ENCODE data around the gene CHD9.

Gene CHD9

DNA sequence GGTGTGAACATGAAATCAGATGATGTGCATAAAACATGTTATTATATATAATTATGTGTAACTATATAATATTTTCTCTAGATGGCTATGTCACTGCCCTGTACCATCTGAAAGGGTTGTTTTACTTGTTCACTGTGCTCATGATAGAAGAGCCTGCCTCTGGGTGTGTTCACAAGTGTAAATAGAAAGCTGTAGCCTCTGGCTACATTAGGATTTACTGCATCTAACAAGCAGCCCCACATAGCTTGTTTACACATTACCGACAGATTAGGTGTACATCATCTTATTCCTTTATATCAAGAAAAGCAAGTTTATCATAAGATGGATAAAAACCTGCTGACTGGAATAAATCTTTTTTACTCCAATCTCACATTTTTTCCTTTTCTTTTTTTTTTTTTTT, 46.1 kb downstream of the CHD9 start:
- no peak overlapping the region for H2AFZ ChIP-seq (ENCODE audit: low read length)
- TF ChIP-seq EZH2phosphoT487 (IDR thresholded peaks at IDR 0.05; ENCODE audit: low read length), result no peak
- TF ChIP-seq, protein P1, sequence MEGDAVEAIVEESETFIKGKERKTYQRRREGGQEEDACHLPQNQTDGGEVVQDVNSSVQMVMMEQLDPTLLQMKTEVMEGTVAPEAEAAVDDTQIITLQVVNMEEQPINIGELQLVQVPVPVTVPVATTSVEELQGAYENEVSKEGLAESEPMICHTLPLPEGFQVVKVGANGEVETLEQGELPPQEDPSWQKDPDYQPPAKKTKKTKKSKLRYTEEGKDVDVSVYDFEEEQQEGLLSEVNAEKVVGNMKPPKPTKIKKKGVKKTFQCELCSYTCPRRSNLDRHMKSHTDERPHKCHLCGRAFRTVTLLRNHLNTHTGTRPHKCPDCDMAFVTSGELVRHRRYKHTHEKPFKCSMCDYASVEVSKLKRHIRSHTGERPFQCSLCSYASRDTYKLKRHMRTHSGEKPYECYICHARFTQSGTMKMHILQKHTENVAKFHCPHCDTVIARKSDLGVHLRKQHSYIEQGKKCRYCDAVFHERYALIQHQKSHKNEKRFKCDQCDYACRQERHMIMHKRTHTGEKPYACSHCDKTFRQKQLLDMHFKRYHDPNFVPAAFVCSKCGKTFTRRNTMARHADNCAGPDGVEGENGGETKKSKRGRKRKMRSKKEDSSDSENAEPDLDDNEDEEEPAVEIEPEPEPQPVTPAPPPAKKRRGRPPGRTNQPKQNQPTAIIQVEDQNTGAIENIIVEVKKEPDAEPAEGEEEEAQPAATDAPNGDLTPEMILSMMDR (IDR thresholded peaks at IDR 0.05; ENCODE audit: low read length), result no peak
- TF ChIP-seq EZH2 (optimal IDR thresholded peaks at IDR 0.05; ENCODE audit: low read depth, low read length), result no peak
- no peaks in the 10 kb centered on the region for H3K27me3 ChIP-seq (replicated peaks; ENCODE audit: insufficient read depth, low read length)
- H3K9me3 ChIP-seq (replicated peaks; ENCODE audit: insufficient read depth, low read length), result no peaks in the 10 kb centered on the region
- H3K36me3 ChIP-seq (replicated peaks; ENCODE audit: insufficient read depth, low read length), result no peaks in the 10 kb centered on the region
- no peak overlapping the region for H3K4me3 ChIP-seq (ENCODE audit: low read length)
- peaks cover 21% of the 10 kb centered on the region for H3F3A ChIP-seq (ENCODE audit: insufficient read depth, low read length)
- no peak for DNase-seq
- H3K9me2 ChIP-seq (replicated peaks; ENCODE audit: insufficient read depth, low read length), result no peaks in the 10 kb centered on the region
- H3K9ac ChIP-seq (ENCODE audit: low read length), result no peak overlapping the region
- H3K4me2 ChIP-seq (ENCODE audit: low read depth, low read length), result no peak overlapping the region
- H3K27ac ChIP-seq (ENCODE audit: low read length), result no peak overlapping the region
- peaks cover 59% of the 10 kb centered on the region for H3K79me2 ChIP-seq (ENCODE audit: low read length)
- H4K20me1 ChIP-seq (ENCODE audit: insufficient read depth, low read length), result no peaks in the 10 kb centered on the region
- peaks cover 21% of the 10 kb centered on the region for H3K4me1 ChIP-seq (ENCODE audit: low read length)

DNA sequence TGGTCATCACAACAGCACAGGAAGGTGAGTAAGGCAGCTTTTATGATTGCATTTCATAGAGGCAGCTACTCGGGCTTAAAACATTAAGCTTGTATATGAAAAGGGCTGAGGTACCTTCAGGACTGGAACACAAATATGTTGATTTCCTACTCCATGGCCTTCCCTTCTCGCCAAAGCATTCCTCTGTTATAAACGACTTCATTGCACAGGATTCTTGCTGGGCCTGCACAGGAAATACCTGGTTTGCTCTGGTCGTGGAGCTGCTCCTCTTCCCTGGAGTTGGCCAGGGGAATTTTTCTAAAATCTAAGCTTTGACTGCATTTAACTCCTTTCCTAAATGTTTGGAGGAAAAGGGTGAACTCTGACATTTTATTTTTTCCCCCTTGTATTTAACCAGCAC, 49.0 kb downstream of the CHD9 start:
- Histone ChIP-seq H3K4me3 (ENCODE audit: low read length) (no peak overlapping the region), H3K9me2 (replicated peaks; ENCODE audit: insufficient read depth, low read length) (no peaks in the 10 kb centered on the region), H3K27me3 (replicated peaks; ENCODE audit: insufficient read depth, low read length) (no peaks in the 10 kb centered on the region), H3K79me2 (ENCODE audit: low read length) (peaks cover 47% of the 10 kb centered on the region), H3K9me3 (replicated peaks; ENCODE audit: insufficient read depth, low read length) (no peaks in the 10 kb centered on the region), H3F3A (ENCODE audit: insufficient read depth, low read length) (peaks cover 14% of the 10 kb centered on the region), H3K36me3 (replicated peaks; ENCODE audit: insufficient read depth, low read length) (no peaks in the 10 kb centered on the region), H4K20me1 (ENCODE audit: insufficient read depth, low read length) (no peaks in the 10 kb centered on the region), H3K4me1 (ENCODE audit: low read length) (peaks cover 8% of the 10 kb centered on the region), H2AFZ (ENCODE audit: low read length) (no peak overlapping the region), H3K9ac (ENCODE audit: low read length) (no peak overlapping the region), H3K4me2 (ENCODE audit: low read depth, low read length) (no peak overlapping the region), H3K27ac (ENCODE audit: low read length) (no peak overlapping the region)
- TF ChIP-seq, protein P1 (IDR thresholded peaks at IDR 0.05; ENCODE audit: low read length), result no peak
- TF ChIP-seq EZH2phosphoT487 (IDR thresholded peaks at IDR 0.05; ENCODE audit: low read length) (no peak), EZH2 (optimal IDR thresholded peaks at IDR 0.05; ENCODE audit: low read depth, low read length) (no peak)
- no peak for DNase-seq

DNA sequence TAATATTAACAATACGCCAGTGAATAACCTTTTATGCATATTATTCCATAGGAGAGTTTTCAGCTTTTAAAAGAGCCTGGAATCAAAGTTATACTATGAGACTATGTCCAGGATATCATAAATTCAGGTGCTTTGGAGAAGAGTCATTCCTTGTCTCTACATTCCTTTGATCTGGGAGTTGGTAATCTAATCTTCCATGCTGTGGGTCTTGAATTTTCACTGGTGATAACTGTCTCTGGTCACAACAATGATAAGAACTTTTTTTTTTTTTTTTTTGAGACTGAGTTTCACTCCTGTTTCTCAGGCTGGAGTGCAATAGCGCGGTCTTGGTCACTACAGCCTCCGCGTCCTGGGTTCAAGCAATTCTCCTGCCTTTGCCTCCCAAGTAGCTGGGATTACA, 50.8 kb downstream of the CHD9 start:
- H3K9ac ChIP-seq (ENCODE audit: low read length), result no peak overlapping the region
- H3K36me3 ChIP-seq (replicated peaks; ENCODE audit: insufficient read depth, low read length), result no peaks in the 10 kb centered on the region
- H3K27me3 ChIP-seq (replicated peaks; ENCODE audit: insufficient read depth, low read length), result no peaks in the 10 kb centered on the region
- H3K4me1 ChIP-seq (ENCODE audit: low read length), result 0 out of 2 replicates have a peak, but pooled peaks cover under 1% of the 10 kb centered on the region
- H3F3A ChIP-seq (ENCODE audit: insufficient read depth, low read length), result no peaks in the 10 kb centered on the region
- DNase-seq, result no peak
- H2AFZ ChIP-seq (ENCODE audit: low read length), result no peak overlapping the region
- no peaks in the 10 kb centered on the region for H4K20me1 ChIP-seq (ENCODE audit: insufficient read depth, low read length)
- no peaks in the 10 kb centered on the region for H3K9me3 ChIP-seq (replicated peaks; ENCODE audit: insufficient read depth, low read length)
- H3K9me2 ChIP-seq (replicated peaks; ENCODE audit: insufficient read depth, low read length), result no peaks in the 10 kb centered on the region
- TF ChIP-seq EZH2phosphoT487 (IDR thresholded peaks at IDR 0.05; ENCODE audit: low read length) (no peak), EZH2 (optimal IDR thresholded peaks at IDR 0.05; ENCODE audit: low read depth, low read length) (no peak)
- TF ChIP-seq, protein P1 (IDR thresholded peaks at IDR 0.05; ENCODE audit: low read length), result no peak
- H3K4me3 ChIP-seq (ENCODE audit: low read length), result no peak overlapping the region
- peaks cover 40% of the 10 kb centered on the region for H3K79me2 ChIP-seq (ENCODE audit: low read length)
- H3K4me2 ChIP-seq (ENCODE audit: low read depth, low read length), result no peak overlapping the region
- H3K27ac ChIP-seq (ENCODE audit: low read length), result no peak overlapping the region

All from MM.1S (cell line).